Cardiac fibroblast (primary cell): ENCODE results near the gene PTPRN2.

ENCODE experiments used
- DNase-seq, 2 donors: peaks; one replicate each; pipeline versions ENCODE4 v3.0.0 to v3.0.0-alpha.2; 2010; ENCODE audit warnings: low read depth in 2 of 2
- H3K4me3 ChIP-seq, 2 donors: replicated peaks in 1 of 2; 1 replicate in 1 of 2; 2 replicates in 1 of 2; pipeline ENCODE4 v1.5.1; 2011; ENCODE audit warnings: low read depth in 2 of 2, low read length in 2 of 2, mild to moderate bottlenecking in 2 of 2, moderate library complexity in 1 of 2
- CTCF ChIP-seq: IDR thresholded peaks from one replicate; pipeline ENCODE4 v1.5.1; 2011; ENCODE audit warnings: low read depth, mild to moderate bottlenecking, low read length, inconsistent platforms

The PTPRN2 gene

GRCh38 chr7:158263964-158264748, 323.5 kb downstream of the PTPRN2 start:
- no peak overlapping the region for H3K4me3 ChIP-seq
- DNase-seq, result no peak
- no peak for TF ChIP-seq CTCF

DNA sequence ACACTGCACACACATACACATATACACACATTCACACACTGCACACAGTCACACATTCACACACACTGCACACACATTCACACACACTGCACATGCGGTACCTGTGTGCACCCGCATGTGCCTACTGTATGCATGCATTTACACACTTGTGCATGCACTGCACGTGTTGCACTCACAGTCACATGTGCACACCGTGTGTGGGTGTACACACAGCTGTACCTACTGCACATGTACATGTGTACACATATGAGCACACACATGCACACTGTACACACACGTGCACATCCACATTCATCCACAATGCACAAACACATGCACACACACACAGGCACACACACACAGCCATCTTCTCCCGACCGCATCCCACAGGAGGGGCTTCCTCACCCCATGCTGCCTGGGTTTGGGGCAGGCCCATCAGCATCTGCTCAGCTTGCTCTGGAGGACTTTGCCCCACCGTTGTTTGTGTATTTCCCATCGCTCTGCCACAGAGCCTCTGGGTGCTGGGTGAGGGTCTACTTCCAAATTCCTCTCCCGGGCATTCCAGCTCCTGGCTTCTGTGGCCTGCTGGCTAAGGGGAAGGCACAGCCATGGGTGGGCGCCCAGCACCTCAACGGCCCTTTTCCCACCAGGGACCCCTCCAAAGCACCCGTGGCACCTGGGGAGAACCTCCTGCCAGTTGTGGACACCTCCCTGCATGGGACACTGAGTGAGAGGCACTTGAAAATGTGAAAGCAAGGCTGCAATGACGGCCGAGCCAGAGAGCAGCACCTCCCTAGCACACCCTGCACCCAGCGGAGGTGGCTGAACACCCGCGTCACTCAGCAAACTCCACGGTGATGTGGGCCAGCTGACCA, 324.3 kb downstream of the PTPRN2 start:
- DNase-seq, result no peak
- H3K4me3 ChIP-seq, result no peak overlapping the region
- no peak for TF ChIP-seq CTCF

DNA sequence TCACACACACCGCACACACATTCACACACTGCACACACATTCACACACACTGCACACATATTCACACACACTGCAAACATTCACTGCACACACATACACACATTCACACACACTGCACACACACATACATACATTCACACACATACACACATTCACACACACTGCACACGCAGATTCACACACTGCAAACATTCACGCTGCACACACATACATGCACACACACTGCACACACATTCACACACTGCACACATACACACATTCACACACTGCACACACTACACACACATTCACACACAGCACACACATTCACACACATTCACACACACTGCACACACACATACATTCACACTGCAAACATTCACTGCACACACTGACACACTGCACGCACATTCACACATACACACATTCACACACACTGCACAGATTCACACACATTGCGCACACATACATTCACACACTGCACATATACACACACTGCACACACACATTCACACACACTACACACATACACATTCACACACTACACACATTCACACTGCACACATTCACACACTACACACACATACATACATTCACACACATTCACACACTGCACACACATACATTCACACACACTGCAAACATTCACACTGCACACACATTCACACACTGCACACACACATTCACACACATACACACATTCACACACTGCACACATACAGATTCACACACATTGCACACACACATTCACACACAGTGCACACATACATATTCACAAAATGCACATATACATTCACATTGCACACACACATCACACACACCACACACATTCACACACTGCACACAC, 325.1 kb downstream of the PTPRN2 start:
- no peak overlapping the region for H3K4me3 ChIP-seq
- no peak for DNase-seq
- no peak for TF ChIP-seq CTCF

DNA sequence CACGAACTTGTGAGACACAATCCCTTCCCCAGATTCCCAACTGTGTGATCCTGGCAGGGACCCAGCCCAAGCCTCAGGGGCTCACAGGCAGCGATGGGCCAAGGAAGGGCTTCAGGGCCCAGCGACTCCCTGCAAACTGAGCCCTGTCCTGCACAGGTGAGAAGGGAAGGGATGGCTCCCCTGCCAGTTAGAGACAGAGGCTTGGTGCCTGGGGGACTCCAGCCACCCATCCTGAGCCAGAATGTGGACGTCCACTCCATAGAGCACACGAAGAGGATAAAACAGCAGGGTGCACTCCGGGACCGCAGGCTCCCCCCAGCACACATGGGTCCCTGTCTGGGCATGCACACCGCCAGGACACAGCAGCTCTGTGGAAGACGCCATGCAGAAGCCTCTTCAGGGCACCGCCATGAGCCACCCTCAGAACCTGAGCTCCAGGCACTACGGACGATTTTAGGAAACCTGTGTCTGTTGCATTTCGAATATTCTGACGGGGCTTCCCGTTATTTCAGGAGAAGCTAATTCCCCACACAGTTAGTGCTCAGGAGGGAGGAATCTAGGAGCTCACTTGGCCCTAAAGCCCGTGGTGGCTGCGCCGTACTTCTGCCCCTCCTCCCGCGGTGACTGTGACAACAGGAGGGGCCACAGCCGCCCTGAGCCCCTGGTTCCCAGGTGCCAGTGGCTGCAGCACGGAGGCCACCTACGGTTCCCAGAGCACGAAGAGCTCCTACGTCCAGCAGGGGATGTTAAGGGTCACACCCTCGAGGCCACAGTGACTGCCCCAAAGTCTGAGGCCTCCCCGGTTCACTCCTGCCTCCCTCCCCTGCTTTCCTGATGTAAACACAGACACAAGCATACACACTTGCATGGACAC, 326.0 kb downstream of the PTPRN2 start:
- no peak overlapping the region for H3K4me3 ChIP-seq
- DNase-seq, result no peak
- no peak for TF ChIP-seq CTCF

- no peak overlapping the region for H3K4me3 ChIP-seq
- no peak for DNase-seq
- TF ChIP-seq CTCF, result no peak
Observed at GRCh38 chr7:158260567-158261361, 326.9 kb downstream of the PTPRN2 start.
